Measurements from ENCODE around the gene DLGAP1.

- no peak for TF ChIP-seq CTCF (tag by site-specific recombination; IDR thresholded peaks at IDR 0.05)
- TF ChIP-seq SETDB1 (IDR thresholded peaks at IDR 0.05; ENCODE audit: insufficient read length, low read length), result no peak
Measured at GRCh38 chr18:3577281-3577855, 877.7 kb downstream of the DLGAP1 start.
